K562 (cell line): Measurements from ENCODE around the gene RBM20. TPM values are rescaled to one million over a fixed set of nuclear protein-coding genes. Genes with fewer than 3 reads are reported as not detected.
"Not testable (repeated sequence)": the region's sequence is repeated elsewhere in the genome, so short reads cannot be mapped to it uniquely, and the experiment has no call there.

ENCODE experiments used
- ATAC-seq: fragments of 200-7000 bp; cut with Tn5 transposase; 3 replicates; pipeline ENCODE4 v1.9.1; 2020; ENCODE audit warnings: moderate library complexity
- BruUV-seq: library from RNA; stranded (reverse); fragments of 400-500 nt; replicated peaks from 2 replicates; lab custom pipeline; 2021; lab: Mats Ljungman, UMichigan
- CTCF ChIA-PET: fragments of 300-600 bp; formaldehyde crosslinking; extraction: SDS; loops from one replicate; lab custom pipeline; 2021; ENCODE audit warnings: low intra/inter-chr PET ratio; lab: Yijun Ruan, JAX
- POLR2A ChIA-PET: fragments of 300-600, 350-650 bp; sonication (Branson Sonifier 250); formaldehyde crosslinking; extraction: SDS; loops from one replicate; lab custom pipeline; 2021; ENCODE audit warnings: antibody characterized with exemption, inconsistent platforms; lab: Yijun Ruan, JAX
- DNase-seq, 4 experiments: peaks; one replicate each; pipeline versions ENCODE4 v3.0.0 to v3.0.0-alpha.2; 2011 to 2018; ENCODE audit warnings: low spot score in 3 of 4, mixed read lengths in 3 of 4; ENCODE audit errors: extremely low read depth in 1 of 4
- FAIRE-seq: peaks from 2 replicates; lab custom pipeline; 2011; peaks lifted over from hg19 to GRCh38; lab: Jason Lieb, UNC
- H2AFZ ChIP-seq: 2 replicates; pipeline ENCODE4 v1.6.0; 2011; ENCODE audit warnings: low read depth, low read length, control low read depth, inconsistent platforms
- H3K27ac ChIP-seq: fragments of 200-600 bp; 3 replicates; pipeline ENCODE4 v1.8.0; 2011; ENCODE audit warnings: low read depth, mild to moderate bottlenecking, control low read depth, inconsistent platforms, low read length, moderate library complexity, mixed read lengths; ENCODE audit errors: extremely low read depth
- H3K27me3 ChIP-seq, 2 experiments: fragments of 300-600 bp in 1 of 2; 2 replicates in 1 of 2; 3 replicates in 1 of 2; pipeline versions ENCODE4 v1.6.0 to v1.8.0; 2011; ENCODE audit warnings: inconsistent platforms in 2 of 2, low read length in 2 of 2, mild to moderate bottlenecking in 1 of 2, mixed read lengths in 1 of 2, moderate library complexity in 1 of 2; ENCODE audit not compliant: control insufficient read depth in 2 of 2, insufficient read depth in 2 of 2
- H3K36me3 ChIP-seq: fragments of 300-600 bp; 3 replicates; pipeline ENCODE4 v1.8.0; 2011; ENCODE audit warnings: mild to moderate bottlenecking, low read length, inconsistent platforms; ENCODE audit not compliant: control insufficient read depth, insufficient read depth
- H3K4me1 ChIP-seq, 2 experiments: fragments of 200-600 bp in 1 of 2; replicated peaks in 1 of 2; 2 replicates in 1 of 2; 3 replicates in 1 of 2; pipeline versions ENCODE4 v1.5.1 to v1.8.0; 2011; ENCODE audit warnings: inconsistent platforms in 2 of 2, low read length in 2 of 2, mild to moderate bottlenecking in 1 of 2, mixed read lengths in 1 of 2, moderate library complexity in 1 of 2; ENCODE audit not compliant: control insufficient read depth in 2 of 2, insufficient read depth in 2 of 2
- H3K4me2 ChIP-seq: 2 replicates; pipeline ENCODE4 v1.6.1; 2011; ENCODE audit warnings: low read length, control low read depth, inconsistent platforms, mixed read lengths; ENCODE audit not compliant: insufficient read depth
- H3K4me3 ChIP-seq: fragments of 200-600 bp; sonication (generic), shearing (Covaris generic); 2 replicates; pipeline ENCODE4 v1.5.1; 2016; ENCODE audit warnings: control low read depth, inconsistent platforms
- H3K79me2 ChIP-seq: fragments of 200-600 bp; 3 replicates; pipeline ENCODE4 v1.8.0; 2011; ENCODE audit warnings: low read length, inconsistent platforms; ENCODE audit not compliant: control insufficient read depth, insufficient read depth
- H3K9ac ChIP-seq, 2 experiments: 2 replicates each; pipeline versions ENCODE4 v1.6.0 to v1.6.1; 2011; ENCODE audit warnings: low read depth in 2 of 2, low read length in 2 of 2, control low read depth in 1 of 2, inconsistent platforms in 1 of 2, mild to moderate bottlenecking in 1 of 2, mixed read lengths in 1 of 2; ENCODE audit not compliant: insufficient read depth in 1 of 2
- H3K9me1 ChIP-seq: one replicate; pipeline ENCODE4 v1.6.0; 2011; ENCODE audit warnings: inconsistent platforms, mild to moderate bottlenecking, low read length, moderate library complexity; ENCODE audit not compliant: control insufficient read depth, insufficient read depth
- H3K9me3 ChIP-seq: replicated peaks from 2 replicates; pipeline ENCODE4 v1.5.1; 2011; ENCODE audit warnings: low read depth, low read length, inconsistent platforms; ENCODE audit not compliant: control insufficient read depth, insufficient read depth
- H4K20me1 ChIP-seq: replicated peaks from 2 replicates; pipeline ENCODE4 v1.6.1; 2011; ENCODE audit warnings: low read length, inconsistent platforms, mixed read lengths; ENCODE audit not compliant: control insufficient read depth, insufficient read depth
- UBTF ChIP-seq, 2 experiments: IDR thresholded peaks; 2 replicates each; pipeline ENCODE4 v1.6.1; 2012; ENCODE audit warnings: improper control_type of control experiment in 2 of 2, low read depth in 2 of 2, low read length in 2 of 2, borderline replicate concordance in 1 of 2
- WGBS: fragments of 100-300 bp; shearing (Covaris generic); methylation state at CpG from one replicate; pipeline ENCODE4 v1.1.6; 2016; ENCODE audit warnings: low coverage, mixed read lengths; ENCODE audit not compliant: insufficient coverage; ENCODE audit errors: missing lambda C conversion rate; 5-methylcytosine and 5-hydroxymethylcytosine counted together
- in situ Hi-C: fragments of 300-500 bp; cut with MboI; formaldehyde crosslinking; loops from 4 replicates; pipeline ENCODE4 v1.15.0; 2018; ENCODE audit warnings: inconsistent platforms, mixed read lengths
- intact Hi-C: fragments of 100-400 bp; cut with micrococcal nuclease; formaldehyde crosslinking; loops from 2 replicates; pipeline ENCODE4 v1.14.2; 2022
- polyA plus RNA-seq, 8 experiments: library from polyadenylated mRNA; depleted of rRNA in 4 of 8; stranded (reverse) in 5 of 8; unstranded in 3 of 8; fragments of >200 nt; fragmentation: Nextera tagmentation in 2 of 8; fragmentation: Illumina TruSeq in 1 of 8; extraction: Ambion mirVana in 2 of 8; extraction: Trizol in 1 of 8; gene quantifications; 2 replicates each; pipeline versions ENCODE4 v1.2.1 to v1.2.3, GENCODE V29; 2011 to 2014; ENCODE audit warnings: inconsistent platforms in 1 of 8, missing spikeins in 1 of 8
- total RNA-seq, 7 experiments: library from RNA; depleted of rRNA in 6 of 7; stranded (reverse); fragments of >200 nt in 6 of 7; fragmentation: Illumina TruSeq in 2 of 7; extraction: Trizol in 2 of 7; gene quantifications; 2 replicates each; pipeline versions ENCODE4 v1.2.1 to v1.2.3, GENCODE V29; 2011 to 2021; ENCODE audit warnings: low replicate concordance in 1 of 7

Gene RBM20
- total and polyA plus RNA-seq, 9 of the 15 experiments (the other 6 are each of a cell fraction or from before 2014, with no cell fraction given), result 0.63 to 5.7 (median 3.2) TPM

GRCh38 chr10:110765513-110766319, 121.6 kb downstream of the RBM20 start (continued):
- TF ChIP-seq UBTF (IDR thresholded peaks at IDR 0.05; ENCODE audit: borderline replicate concordance in 1 of 2, low read depth in 2 of 2, low read length in 2 of 2), result no peak

DNA sequence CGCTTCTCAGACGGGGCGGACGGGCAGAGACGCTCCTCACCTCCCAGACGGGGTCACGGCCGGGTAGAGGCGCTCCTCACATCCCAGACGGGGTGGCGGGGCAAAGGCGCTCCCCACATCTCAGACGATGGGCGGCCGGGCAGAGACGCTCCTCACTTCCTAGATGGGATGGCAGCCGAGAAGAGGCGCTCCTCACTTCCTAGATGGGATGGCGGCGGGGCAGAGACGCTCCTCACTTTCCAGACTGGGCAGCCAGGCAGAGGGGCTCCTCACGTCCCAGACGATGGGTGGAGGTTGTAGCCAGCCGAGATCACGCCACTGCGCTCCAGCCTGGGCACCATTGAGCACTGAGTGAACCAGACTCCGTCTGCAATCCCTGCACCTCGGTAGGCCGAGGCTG, 123.5 kb downstream of the RBM20 start:
- H3K4me3 ChIP-seq, H3K9me1 ChIP-seq, CTCF ChIA-PET, H4K20me1 ChIP-seq, H2AFZ ChIP-seq, BruUV-seq, DNase-seq, H3K9ac ChIP-seq, H3K27ac ChIP-seq, ATAC-seq, intact Hi-C loops, FAIRE-seq, H3K9me3 ChIP-seq, H3K36me3 ChIP-seq, H3K27me3 ChIP-seq, in situ Hi-C loops, H3K4me2 ChIP-seq: not testable (repeated sequence)
- POLR2A ChIA-PET, result interaction anchor here (0.6 kb wide), 1 partner anchor 54 kb away, joined by 3 read pairs; no protein-coding TSS in a partner anchor
- peaks cover 29% of the 10 kb centered on the region; the same call in 2 of the 3 replicates for H3K79me2 ChIP-seq
- H3K4me1 ChIP-seq, result peaks cover 5 to 31% of the 10 kb centered on the region in 2 experiments; a peak in 4 of 5 replicates
- WGBS, result 87% methylated on average over 8 of the region's 29 CpGs
